GM21423 (cell line): ENCODE measurements around the gene MBD1.
"Not testable (repeated sequence)": the region's sequence is repeated elsewhere in the genome, so short reads cannot be mapped to it uniquely, and the experiment has no call there.

Source experiments
- ATAC-seq: cut with Tn5 transposase; IDR thresholded peaks from one replicate; pipeline ENCODE4 v1.9.1; 2021; ENCODE audit warnings: mild to moderate bottlenecking, moderate library complexity; ENCODE audit not compliant: unreplicated experiment

Gene MBD1

DNA sequence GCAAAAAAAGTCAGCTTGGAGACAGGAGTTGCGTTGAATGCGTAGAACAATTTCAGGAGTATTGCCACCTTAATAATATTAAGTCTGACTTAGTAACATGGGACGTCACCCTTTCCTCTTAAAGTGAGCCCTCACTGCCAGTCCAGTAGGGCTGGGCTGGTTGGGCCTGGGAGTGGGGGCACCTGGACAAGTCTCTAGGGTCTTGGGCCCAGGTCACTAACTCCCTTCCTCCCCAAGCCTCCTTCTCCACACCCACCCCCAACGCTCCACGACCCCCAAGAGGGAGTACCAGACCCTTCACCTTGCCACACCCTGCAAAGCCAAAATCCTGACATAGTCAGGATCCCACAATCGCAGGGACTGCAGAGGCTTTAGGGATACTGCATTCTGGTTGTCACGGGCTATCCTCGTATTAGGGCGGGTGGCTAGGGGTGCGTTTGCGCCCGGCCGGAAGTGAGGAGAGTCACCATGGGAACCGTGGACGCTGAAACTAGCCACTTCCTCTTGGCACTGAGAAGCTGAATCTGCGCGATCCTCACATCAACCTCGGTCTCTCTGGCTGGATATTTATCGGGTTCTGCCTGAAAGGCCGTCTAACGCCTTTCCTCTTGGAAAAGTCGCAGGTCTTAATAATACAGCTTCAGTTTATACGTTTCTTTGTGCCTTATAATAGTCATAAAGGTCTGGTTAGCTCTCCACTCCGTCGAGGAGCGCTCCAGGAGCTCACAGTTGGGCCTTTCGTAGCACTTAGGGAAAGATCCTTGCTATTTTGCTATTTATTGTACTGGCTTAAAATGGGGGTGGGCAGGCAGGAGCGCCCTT lies 16.5 kb upstream of the MBD1 start:
- ATAC-seq, result peak; percentile 100

DNA sequence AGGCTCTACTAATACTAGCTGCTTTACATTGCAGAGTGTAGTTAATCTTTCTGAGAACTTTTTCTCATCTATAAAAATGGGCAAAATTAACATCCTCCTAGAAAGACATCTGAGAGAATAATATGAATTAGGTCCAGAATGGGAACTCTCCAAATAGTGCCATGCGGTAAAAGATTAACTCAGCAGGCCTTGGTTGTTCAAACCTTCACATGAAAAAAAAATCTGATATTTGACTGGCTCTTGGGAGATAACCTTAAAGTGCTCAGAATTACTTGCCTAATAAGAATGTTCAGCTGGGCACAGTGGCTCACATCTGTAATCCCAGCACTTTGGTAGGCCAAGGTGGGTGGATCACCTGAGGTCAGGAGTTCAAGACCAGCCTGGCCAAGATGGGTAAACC lies 11.7 kb upstream of the MBD1 start:
- ATAC-seq, result no peak

DNA sequence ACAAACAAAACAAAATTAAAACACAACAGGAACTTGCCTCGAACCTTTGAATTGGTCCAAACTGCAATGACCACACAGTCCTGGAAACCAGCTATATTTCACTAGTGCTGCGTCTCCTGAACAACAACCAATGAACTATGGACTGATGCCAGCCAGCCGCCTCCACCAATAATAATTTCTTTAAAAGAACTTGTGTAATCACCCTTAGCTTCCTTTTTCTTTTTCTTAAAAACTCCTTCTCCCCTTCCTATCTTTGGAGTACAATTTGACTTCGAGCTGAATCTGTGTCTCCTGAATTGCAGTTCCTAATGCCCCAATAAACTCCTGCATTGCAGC lies 7.8 kb upstream of the MBD1 start:
- ATAC-seq, result no peak

DNA sequence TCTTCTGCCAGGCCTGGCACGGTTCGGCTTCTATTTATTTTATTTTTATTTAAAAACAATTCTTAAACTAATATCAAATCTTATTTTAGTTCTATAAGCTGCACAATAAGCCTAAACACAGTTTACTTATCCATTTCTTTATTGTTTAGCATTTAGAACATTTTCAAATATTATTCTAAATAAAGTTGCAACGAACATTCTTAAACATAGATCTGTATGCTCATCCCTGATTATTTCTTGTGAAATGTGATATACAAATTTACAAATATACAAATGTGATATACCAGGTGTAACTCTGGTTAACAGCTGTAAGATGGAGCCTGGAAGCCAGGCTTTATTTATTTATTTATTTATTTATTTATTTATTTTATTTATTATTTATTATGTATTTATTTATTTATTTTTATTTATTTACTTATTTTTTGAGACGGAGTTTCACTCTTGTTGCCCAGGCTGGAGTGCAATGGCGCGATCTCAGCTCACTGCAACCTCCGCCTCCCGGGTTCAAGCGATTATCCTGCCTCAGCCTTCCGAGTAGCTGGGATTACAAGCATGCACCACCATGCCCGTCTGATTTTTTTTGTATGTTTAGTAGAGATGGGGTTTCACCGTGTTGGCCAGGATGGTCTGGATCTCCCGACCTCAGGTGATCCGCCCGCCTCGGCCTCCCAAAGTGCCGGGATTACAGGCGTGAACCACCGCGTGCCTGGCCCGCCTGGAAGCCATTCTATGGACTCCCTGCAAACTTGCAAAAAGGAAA lies 7.2 kb upstream of the MBD1 start:
- ATAC-seq, result not testable (repeated sequence)

DNA sequence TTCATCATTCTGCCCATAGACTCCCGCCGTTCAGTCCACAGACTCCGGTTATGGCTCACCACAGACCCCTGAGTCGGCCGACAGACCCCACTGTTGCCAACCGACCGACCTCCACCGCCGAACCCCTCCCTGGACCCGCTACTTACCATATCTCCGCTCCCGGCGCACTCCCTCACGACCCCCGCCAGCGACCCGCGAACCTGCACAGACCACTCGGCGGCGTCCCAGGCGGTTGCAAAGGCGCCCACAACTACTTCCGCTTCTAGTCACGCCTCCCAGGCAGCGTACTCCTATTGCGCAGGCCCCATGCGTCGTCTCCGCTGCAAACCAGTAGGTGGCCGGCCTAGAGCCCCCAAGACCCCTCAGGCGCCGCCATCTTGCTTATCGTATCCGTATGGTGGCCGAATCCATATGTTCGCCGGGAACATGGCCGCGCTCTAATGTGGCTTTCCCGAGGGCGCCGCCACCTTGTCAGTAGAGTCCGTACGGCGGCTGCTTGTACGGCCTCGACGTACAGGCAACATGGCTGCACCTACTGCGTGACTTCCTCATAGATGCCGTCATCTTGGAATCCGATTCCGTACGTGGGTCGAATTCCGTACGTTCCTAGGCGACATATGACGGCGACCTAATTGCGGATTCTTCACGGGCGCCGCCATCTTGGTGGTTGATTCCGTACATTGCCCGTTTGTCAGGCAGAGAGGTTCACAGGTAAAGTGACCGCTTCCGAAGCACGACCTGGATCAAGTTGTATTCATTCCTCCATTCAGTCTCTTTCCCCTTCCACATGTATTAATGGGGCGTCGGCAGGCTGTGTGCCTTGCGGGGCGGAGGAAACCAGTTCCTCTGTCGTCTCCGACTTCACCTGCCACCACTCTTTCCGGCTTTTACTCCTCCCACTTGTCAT lies 6.4 kb upstream of the MBD1 start, which contains the start of gene CXXC1:
TSS of gene CXXC1 (minus strand) at position 252 of the 907 bp plus-strand sequence. CDS start at position 149, 103 bp downstream.
- ATAC-seq, result peak; percentile 91

DNA sequence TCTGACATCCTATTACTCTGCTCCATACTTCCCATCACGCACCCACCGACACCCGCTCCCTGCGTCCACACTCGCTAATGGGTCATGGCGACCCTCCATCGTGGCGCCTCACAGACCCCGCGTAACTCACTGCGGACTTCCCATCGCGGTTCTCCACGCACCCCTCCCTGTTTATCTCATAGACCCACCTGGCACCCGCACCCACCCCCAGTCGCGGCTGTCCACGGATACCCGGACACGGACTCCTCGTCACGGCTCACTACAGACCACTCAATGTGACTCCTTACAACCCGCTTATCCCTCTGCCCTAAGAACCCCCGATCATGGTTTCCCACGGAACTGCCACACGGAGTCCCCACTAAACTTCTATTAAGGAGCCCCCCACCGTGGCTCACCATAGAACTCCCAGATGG lies 5.7 kb upstream of the MBD1 start:
- ATAC-seq, result no peak

DNA sequence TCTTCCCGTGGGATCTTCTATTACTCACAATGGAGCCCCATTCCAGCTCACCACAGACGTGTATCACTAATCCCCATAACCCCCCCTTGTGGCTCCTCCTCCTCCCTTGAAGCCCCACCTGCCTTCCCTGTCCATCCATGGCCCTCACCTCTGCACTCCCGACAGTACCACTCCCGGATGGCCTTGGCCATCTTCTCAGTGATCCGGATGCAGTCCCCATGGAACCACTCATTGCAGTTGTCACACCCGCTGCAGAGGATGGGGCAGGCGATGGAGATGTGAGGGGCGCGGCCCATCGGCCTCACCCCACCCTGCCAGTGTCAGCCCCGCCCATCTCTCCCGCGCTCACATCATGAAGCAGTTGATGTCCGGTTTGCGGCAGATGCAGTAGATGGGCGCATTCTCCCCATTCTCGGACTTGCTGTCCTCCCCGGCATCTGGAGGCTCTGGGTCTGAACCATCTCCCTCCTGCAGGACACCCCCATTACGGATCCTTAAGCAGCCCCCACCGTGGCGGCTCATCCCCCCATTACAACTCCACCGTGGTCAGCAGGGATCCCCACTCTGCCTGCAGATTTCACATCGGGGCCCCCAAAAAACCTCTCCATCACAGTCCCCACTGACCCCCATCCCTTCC lies 5.2 kb upstream of the MBD1 start:
- ATAC-seq, result no peak

DNA sequence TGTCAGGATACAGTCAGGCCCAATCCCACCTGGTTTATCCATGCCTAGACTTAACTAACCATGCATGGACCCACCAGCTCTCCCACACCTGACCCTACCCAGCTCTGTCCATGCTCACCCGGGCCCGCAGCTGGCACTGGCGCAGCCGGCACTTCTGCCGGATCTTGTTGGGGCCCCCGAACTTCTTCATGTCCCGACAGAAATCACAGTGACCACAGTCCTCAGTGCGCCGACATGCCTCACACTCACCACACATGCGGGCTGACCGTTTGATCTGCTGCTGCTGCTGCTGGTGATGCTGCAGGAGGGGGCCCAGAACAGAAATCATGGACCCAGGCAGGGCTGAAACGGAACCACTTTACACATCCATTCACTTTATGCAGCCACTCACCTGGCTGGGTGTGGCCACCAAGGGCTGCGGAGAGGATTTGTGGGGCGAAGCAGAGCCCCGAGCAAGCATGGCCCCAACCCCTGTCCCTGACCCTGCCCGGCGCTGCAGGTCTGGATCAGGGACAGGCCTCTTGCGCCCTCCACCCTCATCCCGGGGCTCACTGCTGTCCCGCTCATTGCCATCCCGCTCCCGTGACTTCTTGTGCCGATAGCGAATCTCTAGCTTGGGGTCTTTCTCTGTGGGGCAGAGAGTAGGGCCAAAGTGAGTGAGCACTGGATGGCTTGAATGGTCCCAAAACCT lies 4.5 kb upstream of the MBD1 start:
- no peak for ATAC-seq

DNA sequence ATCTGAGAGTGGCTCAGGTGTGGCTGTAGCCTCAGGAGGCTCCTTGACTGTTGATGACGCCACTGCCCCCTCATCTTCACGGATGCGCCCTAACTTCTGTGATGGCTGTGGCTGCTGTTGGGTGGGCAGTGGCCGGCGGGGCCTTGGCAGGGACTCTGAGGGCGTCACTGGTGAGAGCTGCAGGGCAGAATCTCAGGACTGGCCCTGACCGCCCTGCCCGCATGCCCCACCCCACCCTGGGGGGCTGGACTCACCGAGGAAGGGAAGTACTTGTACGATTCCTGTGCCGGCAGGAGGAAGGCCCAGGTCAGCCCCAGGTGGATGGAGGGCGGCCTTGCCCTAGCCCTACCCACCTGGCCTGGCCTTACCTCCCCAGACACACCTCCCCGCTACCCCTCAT lies 3.7 kb upstream of the MBD1 start:
- no peak for ATAC-seq

DNA sequence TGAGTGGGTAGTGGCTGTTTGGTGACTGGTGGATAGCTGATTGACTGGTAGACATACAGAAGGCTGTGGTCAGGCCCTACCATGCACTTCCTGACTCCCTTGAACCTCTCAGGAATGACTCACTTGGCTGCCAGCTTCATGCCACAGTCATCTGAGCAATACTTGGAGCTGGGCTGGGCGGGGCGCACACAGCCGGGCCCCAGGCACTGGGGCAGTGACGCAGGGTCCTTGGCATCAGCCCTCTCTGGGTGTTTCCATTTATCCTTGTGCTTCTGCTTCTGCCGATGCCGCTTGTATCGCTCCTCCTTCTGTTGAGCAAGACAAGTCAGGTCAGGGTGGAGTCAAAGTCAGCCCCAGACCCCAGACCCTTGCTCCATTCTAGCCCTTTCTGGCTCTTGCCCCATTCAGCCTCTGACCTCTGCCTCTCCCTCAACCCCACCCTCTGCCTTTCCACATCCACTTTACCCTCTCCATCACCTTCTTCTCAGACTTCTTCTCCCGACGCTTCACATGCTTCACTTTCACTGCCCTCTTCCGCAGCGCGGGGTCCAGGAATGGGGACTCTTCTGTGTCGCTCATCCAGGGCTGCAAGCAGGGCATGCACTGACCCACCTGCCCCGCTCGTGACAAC lies 3.0 kb upstream of the MBD1 start:
- ATAC-seq, result no peak

DNA sequence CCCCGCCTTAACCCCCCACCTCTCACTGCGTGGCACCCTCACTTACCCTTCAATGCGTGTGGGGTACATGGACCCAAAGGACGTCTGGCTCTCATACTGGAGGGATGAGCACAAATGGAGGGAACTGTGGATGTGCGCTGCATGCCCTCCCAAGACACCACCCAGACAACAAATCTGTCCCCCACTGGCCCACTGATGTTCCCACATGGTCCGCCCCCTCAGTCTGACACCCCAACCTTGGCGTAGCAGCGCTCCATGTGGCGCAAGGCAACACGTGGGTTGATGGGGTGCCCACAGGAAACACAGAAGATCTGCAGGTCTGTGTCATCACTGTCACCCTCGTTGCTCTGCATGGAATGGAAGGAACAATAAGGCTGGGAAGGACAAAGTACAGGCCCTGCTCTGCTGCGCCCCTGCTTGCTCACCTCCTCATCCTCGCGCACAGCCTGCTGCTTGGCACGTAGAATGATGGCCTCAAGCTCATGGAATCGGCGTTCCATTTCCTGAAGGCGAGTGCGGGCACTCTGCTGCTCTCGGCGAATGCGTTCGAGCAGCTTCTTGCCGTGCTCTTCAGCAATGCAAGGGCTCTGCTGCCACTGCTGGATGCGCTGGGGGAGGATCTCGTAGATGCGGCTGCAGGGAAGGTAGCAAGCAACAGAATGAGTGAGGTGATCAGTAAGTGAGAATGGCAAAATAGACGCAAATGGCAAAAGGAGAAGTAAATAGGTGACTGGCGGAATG lies 2.3 kb upstream of the MBD1 start:
- no peak for ATAC-seq

DNA sequence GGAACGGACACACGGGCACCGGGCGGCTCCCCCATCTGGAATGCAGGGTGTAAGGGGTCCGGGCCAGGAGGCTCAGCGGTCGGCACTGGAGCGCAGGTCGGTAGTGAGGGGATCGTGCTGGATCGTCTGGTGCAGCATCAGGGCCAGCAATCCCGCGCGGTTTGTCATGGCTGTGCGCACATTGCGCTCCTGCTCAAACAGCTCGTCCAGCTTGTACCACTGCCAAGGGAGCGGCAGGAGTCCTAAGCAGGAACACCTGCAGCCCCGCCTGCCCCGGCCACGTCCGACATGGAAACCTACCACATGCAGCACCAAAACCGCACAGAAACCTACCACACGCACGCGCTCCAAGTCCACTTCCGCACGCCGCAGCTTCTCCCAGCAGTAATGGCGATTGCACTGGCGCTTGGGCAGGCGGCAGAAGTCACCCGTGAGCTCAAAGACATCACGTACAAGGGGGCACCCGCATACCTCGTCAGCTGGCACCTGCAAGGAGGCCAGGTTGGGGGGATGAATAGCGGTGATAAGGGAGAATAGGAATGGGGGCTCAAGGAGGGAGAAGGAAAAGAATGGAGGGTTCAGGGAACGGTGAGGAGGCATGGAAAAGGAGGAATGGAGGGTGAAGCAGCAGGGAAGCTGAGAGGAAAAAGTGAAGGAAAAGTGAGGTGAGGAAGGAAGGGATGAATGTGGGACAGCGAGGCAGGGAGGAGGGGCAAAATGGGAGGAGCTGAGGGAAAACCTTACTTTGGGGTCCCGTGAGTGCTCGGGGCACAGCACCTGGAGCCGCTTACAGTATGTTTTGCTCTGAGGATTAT lies 1.4 kb upstream of the MBD1 start:
- ATAC-seq, result no peak

DNA sequence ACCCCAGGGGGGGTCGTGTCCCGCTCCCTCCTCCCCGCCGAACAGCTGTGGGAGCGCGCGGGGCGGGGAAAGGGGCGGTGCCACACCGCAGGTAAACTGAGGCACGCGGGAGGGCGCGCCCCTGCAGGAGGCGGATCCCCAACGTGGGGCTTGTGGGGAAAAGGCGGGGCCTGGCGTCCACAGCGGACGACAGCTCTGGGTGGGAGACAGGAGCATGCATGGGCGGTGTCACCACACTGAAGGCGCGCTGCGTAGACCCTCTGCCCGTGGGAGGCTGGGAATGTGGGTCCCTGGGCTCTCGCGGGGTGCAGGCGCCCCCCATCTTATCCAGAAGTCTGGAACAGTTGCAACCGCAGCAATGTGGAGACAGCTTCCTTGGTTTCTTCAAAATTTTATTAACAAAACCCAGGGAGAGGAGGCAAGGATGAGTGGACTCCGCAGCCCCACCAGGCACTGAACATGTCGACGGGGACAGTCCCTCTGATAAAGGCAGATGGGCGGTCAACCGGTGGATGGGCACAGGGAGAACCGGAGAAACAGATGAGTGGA lies 723 bp upstream of the MBD1 start:
- no peak for ATAC-seq

DNA sequence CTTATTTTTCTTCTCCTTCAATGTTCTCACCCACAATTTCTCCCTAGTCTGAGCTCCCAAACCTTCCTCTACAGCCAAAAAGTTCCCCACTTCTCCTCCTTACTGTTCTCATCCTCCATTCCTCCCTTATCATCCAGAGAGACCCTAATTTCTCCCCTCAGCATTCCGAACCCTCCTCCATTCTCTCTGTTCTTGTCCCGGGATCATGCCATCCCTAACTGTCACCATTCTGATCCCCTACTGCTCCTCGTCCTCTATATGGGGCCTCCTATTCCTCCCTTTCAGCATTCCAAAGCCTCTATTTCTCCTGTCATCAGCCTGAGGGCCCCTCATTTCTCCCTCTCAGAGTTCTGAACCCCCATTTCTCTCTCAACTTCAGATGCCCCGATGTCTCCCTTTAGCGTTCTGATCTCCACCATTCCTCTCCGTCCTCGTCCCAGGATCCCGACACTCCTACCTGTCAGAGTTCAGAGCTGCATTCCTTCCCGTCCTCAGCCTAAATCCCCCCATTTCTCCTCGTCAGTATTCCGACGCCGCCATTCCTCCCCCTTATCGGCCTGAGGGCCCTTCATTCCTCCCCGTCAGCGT lies 522 bp downstream of the MBD1 start:
- ATAC-seq, result no peak

DNA sequence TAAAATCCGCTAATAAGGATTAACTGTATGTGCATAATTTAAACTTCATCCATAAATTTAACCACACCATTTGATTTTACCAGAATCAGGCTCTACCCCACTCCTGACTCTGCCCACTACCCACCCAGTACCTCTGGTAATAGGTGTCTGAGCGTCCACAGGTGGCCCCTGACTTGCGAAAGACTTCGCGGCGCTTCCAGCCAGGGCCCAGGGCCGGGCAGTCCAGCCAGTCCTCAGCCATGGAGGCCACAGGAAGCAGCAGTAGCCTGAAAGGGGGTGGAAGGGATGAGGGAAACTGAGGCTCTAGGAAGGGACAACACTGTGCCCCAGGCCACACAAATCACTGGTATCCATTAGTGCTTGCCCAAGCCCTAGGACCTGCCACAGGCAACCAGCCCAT lies 1.6 kb downstream of the MBD1 start:
- ATAC-seq, result no peak

DNA sequence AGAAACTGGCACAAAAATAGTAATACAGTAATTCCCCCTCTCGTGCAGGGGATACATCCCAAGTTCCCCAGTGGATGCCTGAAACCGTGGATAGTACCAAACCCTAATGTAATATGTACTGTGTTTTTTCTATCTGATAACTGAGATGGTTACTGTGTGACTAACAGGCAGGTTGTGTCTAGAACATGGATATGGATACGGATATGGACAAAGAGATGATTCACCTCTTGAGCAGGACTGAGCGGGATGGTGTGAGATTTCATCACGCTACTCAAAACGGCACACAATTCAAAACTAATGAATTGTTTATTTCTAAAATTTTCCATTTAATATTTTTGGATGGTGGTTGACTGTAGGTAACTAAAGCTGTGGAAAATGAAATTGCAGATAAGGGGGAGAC lies 3.4 kb downstream of the MBD1 start:
- no peak for ATAC-seq

DNA sequence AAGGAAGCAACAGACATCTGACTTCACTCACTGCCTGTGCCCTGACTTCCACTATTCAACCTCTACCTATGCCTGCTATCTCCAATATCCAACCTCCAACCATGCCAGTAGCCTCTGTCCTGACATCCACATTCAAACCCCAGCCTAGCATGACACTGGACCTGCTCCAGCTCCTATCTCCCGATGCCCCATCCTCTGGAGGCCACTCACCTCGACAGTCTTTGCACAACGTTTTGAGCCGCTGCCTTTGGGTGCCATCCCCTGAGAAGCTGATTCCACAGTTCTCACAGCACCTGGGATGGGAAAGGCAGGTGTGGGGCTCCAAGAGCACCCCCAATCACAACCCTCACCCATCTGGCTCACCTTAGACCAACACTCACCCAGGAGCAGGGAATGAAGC lies 4.9 kb downstream of the MBD1 start:
- ATAC-seq, result no peak
